Measurements from ENCODE around the gene MRPS25. TPM values are rescaled to one million over a fixed set of nuclear protein-coding genes. Genes with fewer than 3 reads are reported as not detected.

The MRPS25 gene
- total RNA-seq, 1 donor from 2014 or later = 141 TPM

- H3K36me3 Mint-ChIP-seq (ENCODE audit: unreplicated experiment) = no peaks in the 10 kb centered on the region
- peaks cover 4% of the 10 kb centered on the region for H3K27me3 Mint-ChIP-seq (ENCODE audit: unreplicated experiment)
- H3K4me1 Mint-ChIP-seq (ENCODE audit: low read depth, unreplicated experiment) = peaks cover 21% of the 10 kb centered on the region
- TF ChIP-seq, protein P1, sequence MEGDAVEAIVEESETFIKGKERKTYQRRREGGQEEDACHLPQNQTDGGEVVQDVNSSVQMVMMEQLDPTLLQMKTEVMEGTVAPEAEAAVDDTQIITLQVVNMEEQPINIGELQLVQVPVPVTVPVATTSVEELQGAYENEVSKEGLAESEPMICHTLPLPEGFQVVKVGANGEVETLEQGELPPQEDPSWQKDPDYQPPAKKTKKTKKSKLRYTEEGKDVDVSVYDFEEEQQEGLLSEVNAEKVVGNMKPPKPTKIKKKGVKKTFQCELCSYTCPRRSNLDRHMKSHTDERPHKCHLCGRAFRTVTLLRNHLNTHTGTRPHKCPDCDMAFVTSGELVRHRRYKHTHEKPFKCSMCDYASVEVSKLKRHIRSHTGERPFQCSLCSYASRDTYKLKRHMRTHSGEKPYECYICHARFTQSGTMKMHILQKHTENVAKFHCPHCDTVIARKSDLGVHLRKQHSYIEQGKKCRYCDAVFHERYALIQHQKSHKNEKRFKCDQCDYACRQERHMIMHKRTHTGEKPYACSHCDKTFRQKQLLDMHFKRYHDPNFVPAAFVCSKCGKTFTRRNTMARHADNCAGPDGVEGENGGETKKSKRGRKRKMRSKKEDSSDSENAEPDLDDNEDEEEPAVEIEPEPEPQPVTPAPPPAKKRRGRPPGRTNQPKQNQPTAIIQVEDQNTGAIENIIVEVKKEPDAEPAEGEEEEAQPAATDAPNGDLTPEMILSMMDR (IDR thresholded peaks at IDR 0.05; ENCODE audit: partially characterized antibody, unreplicated experiment) = no peak
- peaks cover 3% of the 10 kb centered on the region for H3K9me3 Mint-ChIP-seq (ENCODE audit: unreplicated experiment)
- H3K27ac Mint-ChIP-seq (ENCODE audit: unreplicated experiment) = no peak overlapping the region
- H3K4me3 Mint-ChIP-seq (ENCODE audit: unreplicated experiment) = no peak overlapping the region
- no peak for DNase-seq
Observed at GRCh38 chr3:15049584-15049983, 15.5 kb downstream of the MRPS25 start.

GRCh38 chr3:15045667-15046066 is 19.4 kb downstream of the MRPS25 start:
- H3K27ac Mint-ChIP-seq (ENCODE audit: unreplicated experiment) = no peak overlapping the region
- H3K9me3 Mint-ChIP-seq (ENCODE audit: unreplicated experiment) = peaks cover 3% of the 10 kb centered on the region
- peaks cover 4% of the 10 kb centered on the region for H3K27me3 Mint-ChIP-seq (ENCODE audit: unreplicated experiment)
- no peaks in the 10 kb centered on the region for H3K4me1 Mint-ChIP-seq (ENCODE audit: low read depth, unreplicated experiment)
- no peaks in the 10 kb centered on the region for H3K36me3 Mint-ChIP-seq (ENCODE audit: unreplicated experiment)
- no peak overlapping the region for H3K4me3 Mint-ChIP-seq (ENCODE audit: unreplicated experiment)
- TF ChIP-seq, protein P1 (IDR thresholded peaks at IDR 0.05; ENCODE audit: partially characterized antibody, unreplicated experiment) = no peak
- DNase-seq = no peak

- TF ChIP-seq, protein P1 (IDR thresholded peaks at IDR 0.05; ENCODE audit: partially characterized antibody, unreplicated experiment) = no peak
- peaks cover 3% of the 10 kb centered on the region for H3K9me3 Mint-ChIP-seq (ENCODE audit: unreplicated experiment)
- no peak overlapping the region for H3K4me3 Mint-ChIP-seq (ENCODE audit: unreplicated experiment)
- H3K4me1 Mint-ChIP-seq (ENCODE audit: low read depth, unreplicated experiment) = peaks cover 2% of the 10 kb centered on the region
- no peak overlapping the region for H3K27ac Mint-ChIP-seq (ENCODE audit: unreplicated experiment)
- peaks cover 4% of the 10 kb centered on the region for H3K27me3 Mint-ChIP-seq (ENCODE audit: unreplicated experiment)
- DNase-seq = no peak
- no peaks in the 10 kb centered on the region for H3K36me3 Mint-ChIP-seq (ENCODE audit: unreplicated experiment)
Observed at GRCh38 chr3:15044326-15044725, 20.8 kb downstream of the MRPS25 start.

DNA sequence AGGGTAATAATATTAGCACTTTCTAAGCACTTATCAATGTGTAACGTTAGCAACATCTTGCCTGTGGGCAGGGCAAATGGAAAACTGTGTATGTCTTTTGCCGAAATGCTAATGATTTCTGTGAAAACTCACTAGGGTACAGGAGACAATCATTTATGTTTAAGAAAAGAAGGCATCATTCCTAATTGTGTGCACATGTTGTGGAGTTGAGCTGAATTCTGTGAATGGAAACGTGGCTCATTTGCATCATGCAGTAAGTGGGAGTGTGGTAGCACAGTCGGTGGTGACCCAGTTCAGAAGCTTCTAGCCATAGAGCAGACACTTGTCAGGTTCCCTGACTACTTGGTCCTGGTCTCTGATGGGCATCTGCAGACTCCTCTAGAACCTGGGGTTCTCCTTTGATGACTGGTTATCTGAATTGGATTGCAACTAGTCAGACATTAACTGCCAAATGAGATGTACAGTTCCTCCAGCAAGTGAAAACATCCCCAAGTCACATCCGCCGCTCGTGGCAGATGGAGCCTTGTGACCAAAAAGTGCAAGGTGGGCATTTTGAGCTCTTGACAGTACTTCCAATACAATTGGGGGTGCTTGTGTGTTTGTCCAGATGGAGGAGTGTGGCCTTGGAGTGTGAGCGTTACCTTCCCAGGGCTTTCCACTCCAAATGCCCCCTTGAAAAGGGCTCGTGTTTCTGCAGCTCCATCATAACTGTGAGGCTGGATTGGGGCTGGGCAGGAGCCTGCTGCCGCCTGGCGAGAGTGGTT is 21.5 kb downstream of the MRPS25 start:
- Mint-ChIP-seq H3K36me3 (ENCODE audit: unreplicated experiment) (no peaks in the 10 kb centered on the region), H3K9me3 (ENCODE audit: unreplicated experiment) (peaks cover 3% of the 10 kb centered on the region), H3K4me1 (ENCODE audit: low read depth, unreplicated experiment) (peaks cover 2% of the 10 kb centered on the region), H3K4me3 (ENCODE audit: unreplicated experiment) (no peak overlapping the region), H3K27me3 (ENCODE audit: unreplicated experiment) (peaks cover 4% of the 10 kb centered on the region), H3K27ac (ENCODE audit: unreplicated experiment) (no peak overlapping the region)
- TF ChIP-seq, protein P1 (IDR thresholded peaks at IDR 0.05; ENCODE audit: partially characterized antibody, unreplicated experiment) = no peak
- no peak for DNase-seq

- TF ChIP-seq, protein P1 (IDR thresholded peaks at IDR 0.05; ENCODE audit: partially characterized antibody, unreplicated experiment) = no peak
- Mint-ChIP-seq H3K27ac (ENCODE audit: unreplicated experiment) (peak overlapping the region; percentile 29), H3K4me1 (ENCODE audit: low read depth, unreplicated experiment) (peaks cover 2% of the 10 kb centered on the region), H3K4me3 (ENCODE audit: unreplicated experiment) (no peak overlapping the region), H3K27me3 (ENCODE audit: unreplicated experiment) (peaks cover 6% of the 10 kb centered on the region), H3K9me3 (ENCODE audit: unreplicated experiment) (peaks cover 3% of the 10 kb centered on the region), H3K36me3 (ENCODE audit: unreplicated experiment) (no peaks in the 10 kb centered on the region)
- DNase-seq = no peak
Observed at GRCh38 chr3:15042936-15043335, 22.2 kb downstream of the MRPS25 start.

All from glutamatergic neuron (in vitro differentiated cells).